Astrocyte of the cerebellum (primary cell): ENCODE data around the gene FGD4.

ENCODE experiments used
- DNase-seq: peaks from one replicate; pipeline ENCODE4 v3.0.0-alpha.2; 2011; ENCODE audit warnings: low read depth
- H3K4me3 ChIP-seq: 2 replicates; pipeline ENCODE4 v1.5.1; 2011; ENCODE audit warnings: mild to moderate bottlenecking, low read depth, low read length, moderate library complexity
- in situ Hi-C: cut with HindIII; loops from 2 replicates; pipeline ENCODE4 v1.10.0; 2017; ENCODE audit warnings: low sequenced_read_pairs
- TF ChIP-seq, protein P1 (sequence below): IDR thresholded peaks from 2 replicates; pipeline ENCODE4 v1.5.1; 2012; ENCODE audit warnings: low read length, low read depth, moderate library complexity, mild to moderate bottlenecking; ENCODE audit errors: missing control alignments

FGD4 gene

DNA sequence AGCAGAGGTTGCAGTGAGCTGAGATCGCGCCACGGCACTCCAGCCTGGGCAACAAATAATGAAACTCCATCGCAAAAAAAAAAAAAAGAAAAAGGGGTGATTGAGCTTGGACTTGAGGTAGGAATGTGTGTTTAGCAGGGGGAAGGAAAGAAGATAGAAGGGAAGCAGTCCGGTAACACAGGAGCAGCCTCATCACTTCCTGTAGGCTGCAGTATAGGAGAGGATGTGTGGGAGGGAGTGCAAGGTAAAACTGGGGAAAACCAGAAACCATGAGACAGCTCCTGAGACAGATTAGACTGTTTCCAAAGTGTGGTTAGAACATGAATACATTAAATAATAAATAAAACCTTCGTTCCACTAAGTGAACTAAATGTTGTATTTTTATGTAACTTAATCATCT, 49.2 kb downstream of the FGD4 start:
- TF ChIP-seq, protein P1, sequence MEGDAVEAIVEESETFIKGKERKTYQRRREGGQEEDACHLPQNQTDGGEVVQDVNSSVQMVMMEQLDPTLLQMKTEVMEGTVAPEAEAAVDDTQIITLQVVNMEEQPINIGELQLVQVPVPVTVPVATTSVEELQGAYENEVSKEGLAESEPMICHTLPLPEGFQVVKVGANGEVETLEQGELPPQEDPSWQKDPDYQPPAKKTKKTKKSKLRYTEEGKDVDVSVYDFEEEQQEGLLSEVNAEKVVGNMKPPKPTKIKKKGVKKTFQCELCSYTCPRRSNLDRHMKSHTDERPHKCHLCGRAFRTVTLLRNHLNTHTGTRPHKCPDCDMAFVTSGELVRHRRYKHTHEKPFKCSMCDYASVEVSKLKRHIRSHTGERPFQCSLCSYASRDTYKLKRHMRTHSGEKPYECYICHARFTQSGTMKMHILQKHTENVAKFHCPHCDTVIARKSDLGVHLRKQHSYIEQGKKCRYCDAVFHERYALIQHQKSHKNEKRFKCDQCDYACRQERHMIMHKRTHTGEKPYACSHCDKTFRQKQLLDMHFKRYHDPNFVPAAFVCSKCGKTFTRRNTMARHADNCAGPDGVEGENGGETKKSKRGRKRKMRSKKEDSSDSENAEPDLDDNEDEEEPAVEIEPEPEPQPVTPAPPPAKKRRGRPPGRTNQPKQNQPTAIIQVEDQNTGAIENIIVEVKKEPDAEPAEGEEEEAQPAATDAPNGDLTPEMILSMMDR: no peak
- DNase-seq: no peak
- in situ Hi-C loops: no loop called here
- no peak overlapping the region for H3K4me3 ChIP-seq

DNA sequence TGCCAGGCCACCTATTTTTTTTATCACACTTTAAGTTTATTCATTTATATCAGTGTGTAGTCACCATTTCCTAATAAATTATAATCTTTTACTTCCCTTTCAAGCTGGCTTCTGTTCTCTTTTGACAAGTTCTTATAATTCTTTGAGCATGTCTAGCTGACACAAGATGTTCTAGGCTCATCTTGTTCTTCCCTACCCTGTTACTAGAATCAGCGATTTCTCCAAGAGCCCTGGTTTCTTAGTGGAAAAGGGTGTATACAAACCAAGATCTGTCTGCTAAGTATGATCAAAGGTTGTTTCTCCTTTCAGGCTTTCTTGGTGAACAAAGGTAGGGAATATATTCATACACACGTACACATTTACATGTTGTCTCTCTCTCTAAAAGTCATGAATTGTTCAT, 51.0 kb downstream of the FGD4 start:
- no peak overlapping the region for H3K4me3 ChIP-seq
- in situ Hi-C loops: loop anchor here (10.0 kb wide), 1 partner anchor 224 kb away; the partner anchor contains the start of gene DNM1L

DNA sequence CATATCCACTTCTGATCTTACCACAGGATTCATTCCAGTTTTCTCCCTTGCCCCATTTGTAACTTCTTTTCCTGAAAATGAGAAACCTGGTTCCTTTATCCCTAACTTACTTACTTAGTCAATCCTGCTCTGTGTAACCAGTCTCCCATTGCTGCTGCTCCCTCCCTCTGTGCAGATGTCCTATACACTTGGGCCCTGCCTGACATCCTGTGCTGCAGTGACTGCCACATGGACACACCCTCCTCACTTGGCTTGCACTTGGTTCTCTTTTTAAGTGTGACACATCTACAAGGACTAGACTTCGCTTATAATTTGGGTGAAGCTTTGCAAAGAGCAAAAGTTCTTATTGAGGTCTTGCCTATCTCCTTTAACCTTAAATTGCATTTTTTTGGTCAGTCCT, 51.4 kb downstream of the FGD4 start:
- no peak for DNase-seq
- no peak overlapping the region for H3K4me3 ChIP-seq
- in situ Hi-C loops: loop anchor here (10.0 kb wide), 1 partner anchor 224 kb away; the partner anchor contains the start of gene DNM1L
- TF ChIP-seq, protein P1: no peak

More for the DNA sequence above, 51.0 kb downstream of the FGD4 start:
- DNase-seq: no peak
- TF ChIP-seq, protein P1: no peak

DNA sequence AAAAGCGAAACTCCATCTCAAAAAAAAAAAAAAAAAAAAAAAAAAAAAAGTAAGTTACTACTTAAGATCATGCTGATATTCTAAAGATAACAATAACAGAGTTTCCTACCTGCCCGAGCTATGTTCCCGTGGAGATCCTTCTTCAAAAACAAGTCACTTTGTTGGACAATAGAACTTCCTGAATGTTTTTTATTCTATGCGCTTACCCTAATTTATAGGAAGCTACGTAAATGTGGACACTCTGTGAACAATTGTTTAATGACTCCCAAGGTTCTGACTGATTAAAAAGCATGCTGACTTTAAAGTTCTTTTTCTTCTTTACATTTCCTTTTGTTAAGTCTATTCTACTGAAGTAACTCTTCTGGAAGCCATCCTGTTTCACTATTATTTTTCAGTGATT, 52.5 kb downstream of the FGD4 start:
- TF ChIP-seq, protein P1: no peak
- no peak overlapping the region for H3K4me3 ChIP-seq
- in situ Hi-C loops: loop anchor here (10.0 kb wide), 1 partner anchor 223 kb away; the partner anchor contains the start of gene DNM1L
- DNase-seq: no peak

DNA sequence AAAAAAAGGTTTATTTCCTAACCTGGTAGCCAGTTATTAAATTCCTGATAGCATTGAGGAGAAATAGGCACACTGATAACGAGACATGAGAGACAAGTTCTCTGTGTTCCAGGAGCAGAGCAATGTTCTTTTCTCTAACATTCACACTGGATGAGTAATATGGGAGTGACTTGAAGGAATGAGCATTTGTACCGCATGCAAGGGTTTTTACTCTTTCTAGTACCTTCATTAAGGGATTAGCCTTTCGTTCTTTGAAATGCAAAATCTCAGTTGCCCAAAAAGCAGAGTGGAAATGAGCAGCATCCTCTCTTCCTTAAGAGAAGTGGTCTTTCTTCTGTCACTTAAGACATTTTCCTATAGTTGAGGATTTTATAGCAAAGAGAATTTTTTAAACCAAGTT, 54.7 kb downstream of the FGD4 start:
- no peak overlapping the region for H3K4me3 ChIP-seq
- in situ Hi-C loops: loop anchor here (10.0 kb wide), 1 partner anchor 221 kb away; the partner anchor contains the start of gene DNM1L
- TF ChIP-seq, protein P1: no peak
- peak; percentile 28 for DNase-seq

DNA sequence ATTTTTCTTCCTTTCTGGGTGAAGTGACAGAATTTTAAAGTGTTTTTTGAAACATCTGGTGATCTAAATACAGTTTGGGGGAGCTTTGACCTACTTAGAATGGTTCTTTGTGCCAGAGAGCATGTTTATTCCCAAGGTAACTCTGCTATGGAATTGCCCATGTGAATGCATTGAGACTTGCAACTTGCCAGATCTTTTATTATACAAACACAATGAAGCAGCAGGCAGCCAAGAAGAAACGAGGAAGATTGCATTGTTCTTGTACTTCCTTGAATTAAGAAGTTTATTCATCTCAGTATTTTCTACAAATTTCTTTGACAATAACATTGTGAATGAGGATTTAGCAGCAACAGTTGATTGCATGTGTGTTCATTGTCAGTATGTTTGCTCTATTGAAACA, 55.5 kb downstream of the FGD4 start:
- DNase-seq: no peak
- TF ChIP-seq, protein P1: no peak
- no peak overlapping the region for H3K4me3 ChIP-seq
- in situ Hi-C loops: loop anchor here (10.0 kb wide), 1 partner anchor 220 kb away; the partner anchor contains the start of gene DNM1L
